Left lung (tissue), 14 donors: ENCODE results near the gene ELOF1. TPM values are rescaled to one million over a fixed set of nuclear protein-coding genes. Genes with fewer than 3 reads are reported as not detected.
"Not testable (repeated sequence)": the region's sequence is repeated elsewhere in the genome, so short reads cannot be mapped to it uniquely, and the experiment has no call there.

ENCODE experiments used
- ATAC-seq: fragments of 200-7000 bp; cut with Tn5 transposase; one replicate; pipeline ENCODE4 v1.9.1; 2020; ENCODE audit warnings: moderate library complexity
- DNase-seq, 4 donors: peaks; one replicate each; pipeline ENCODE4 v3.0.0-alpha.2; 2013 to 2020
- H3K27ac ChIP-seq, 2 donors: fragments of 200-600 bp; sonication (generic) in 1 of 2; one replicate each; pipeline versions ENCODE4 v1.5.0 to v1.8.0; 2020 to 2021
- H3K27me3 ChIP-seq, 2 donors: fragments of 200-600 bp; sonication (generic) in 1 of 2; one replicate each; pipeline versions ENCODE4 v1.5.0 to v1.8.0; 2020 to 2021
- H3K36me3 ChIP-seq, 2 donors: fragments of 200-600 bp; sonication (generic) in 1 of 2; one replicate each; pipeline versions ENCODE4 v1.5.0 to v1.8.0; 2020 to 2021
- H3K4me1 ChIP-seq, 2 donors: fragments of 200-600 bp; one replicate each; pipeline ENCODE4 v1.8.0; 2021
- H3K4me3 ChIP-seq, 2 donors: fragments of 200-600 bp; sonication (generic) in 1 of 2; one replicate each; pipeline versions ENCODE4 v1.5.0 to v1.8.0; 2020 to 2021; ENCODE audit warnings: mild to moderate bottlenecking in 1 of 2
- H3K9me3 ChIP-seq, 2 donors: fragments of 200-600 bp; sonication (generic) in 1 of 2; one replicate each; pipeline versions ENCODE4 v1.5.0 to v1.8.0; 2020 to 2021
- intact Hi-C, 2 donors: fragments of 100-400 bp; cut with DNase I; formaldehyde crosslinking; loops; one replicate each; pipeline versions ENCODE4 v1.11.2 to v1.14.2; 2022
- long read RNA-seq, 12 donors: library from polyadenylated mRNA in 2 of 12; unstranded in 2 of 12; transcript quantifications; one replicate each; pipeline ENCODE4 v2.0.0 and lab custom pipeline, GENCODE V29; 2019 to 2026
- polyA plus RNA-seq, 6 donors: library from polyadenylated mRNA; unstranded; fragments of 120-200 nt; gene quantifications; one replicate each; pipeline ENCODE4 v1.2.1, GENCODE V29; 2013; ENCODE audit not compliant: insufficient read length in 6 of 6
- total RNA-seq, 2 donors: library from RNA; stranded (reverse); fragmentation: NEBNext Ultra II Directional; extraction: Animal tissue kit (Norgen Biotek cat#: 25700); gene quantifications; one replicate each; pipeline ENCODE4 v1.2.1, GENCODE V29; 2021
- TF ChIP-seq, protein P1 (sequence below), 2 donors: fragments of 200-600 bp; sonication (generic) in 1 of 2; IDR thresholded peaks; one replicate each; pipeline versions ENCODE4 v1.5.0 to v1.8.0; 2021; ENCODE audit warnings: antibody characterized with exemption in 2 of 2
- donor health status: DM: no; HTN: yes; CAD: no.
- donor health status: DM: no; HTN: no; CAD: no.

The ELOF1 gene
- total RNA-seq (10 to 100 TPM; 50.4 to 53.4 TPM), polyA plus RNA-seq (10 to 100 TPM; 38.0 to 49.4 (median 46.7) TPM)
- long read RNA-seq, donor 1, transcript ELOF1-201 (4 exons, 1,019 nt), result major isoform, 41 of 47 reads
- long read RNA-seq, donor 1, partial matches to known transcripts, result 5 of 47 reads
- long read RNA-seq, donor 1, other reads (novel, unspliced or antisense), result 0 of 47 reads
- long read RNA-seq, donor 2, transcript ELOF1-201 (4 exons, 1,019 nt), result major isoform, 34 of 40 reads
- long read RNA-seq, donor 2, partial matches to known transcripts, result 6 of 40 reads
- long read RNA-seq, donor 2, other reads (novel, unspliced or antisense), result 0 of 40 reads
- long read RNA-seq, donor 3, transcript ELOF1-201 (4 exons, 1,019 nt), result major isoform, 32 of 38 reads
- long read RNA-seq, donor 3, partial matches to known transcripts, result 6 of 38 reads
- long read RNA-seq, donor 3, other reads (novel, unspliced or antisense), result 0 of 38 reads
- long read RNA-seq, donor 4, transcript ELOF1-201 (4 exons, 1,019 nt), result major isoform, 57 of 82 reads
- long read RNA-seq, donor 4, partial matches to known transcripts, result 9 of 82 reads
- long read RNA-seq, donor 4, other reads (novel, unspliced or antisense), result 15 of 82 reads
- long read RNA-seq, donor 5, transcript ELOF1-201 (4 exons, 1,019 nt), result major isoform, 31 of 39 reads
- long read RNA-seq, donor 5, partial matches to known transcripts, result 8 of 39 reads
- long read RNA-seq, donor 5, other reads (novel, unspliced or antisense), result 0 of 39 reads
- long read RNA-seq, donor 6, transcript ELOF1-201 (4 exons, 1,019 nt), result major isoform, 14 of 14 reads
- long read RNA-seq, donor 6, partial matches to known transcripts, result 0 of 14 reads
- long read RNA-seq, donor 6, other reads (novel, unspliced or antisense), result 0 of 14 reads
- long read RNA-seq, donor 7, transcript ELOF1-201 (4 exons, 1,019 nt), result major isoform, 12 of 12 reads
- long read RNA-seq, donor 7, partial matches to known transcripts, result 0 of 12 reads
- long read RNA-seq, donor 7, other reads (novel, unspliced or antisense), result 0 of 12 reads
- long read RNA-seq, donor 8, transcript ELOF1-201 (4 exons, 1,019 nt), result major isoform, 25 of 25 reads
- long read RNA-seq, donor 8, partial matches to known transcripts, result 0 of 25 reads
- long read RNA-seq, donor 8, other reads (novel, unspliced or antisense), result 0 of 25 reads
- long read RNA-seq, donor 9, result 0 reads
- long read RNA-seq, donor 10, transcript ELOF1-201 (4 exons, 1,019 nt), result major isoform, 48 of 60 reads
- long read RNA-seq, donor 10, partial matches to known transcripts, result 5 of 60 reads
- long read RNA-seq, donor 10, other reads (novel, unspliced or antisense), result 7 of 60 reads
- long read RNA-seq, donor 11, result 0 reads
- long read RNA-seq, donor 12, transcript ELOF1-201 (4 exons, 1,019 nt), result major isoform, 23 of 24 reads
- long read RNA-seq, donor 12, partial matches to known transcripts, result 0 of 24 reads
- long read RNA-seq, donor 12, other reads (novel, unspliced or antisense), result 0 of 24 reads

GRCh38 chr19:11558881-11559828, at the start of gene ELOF1:
TSS of gene ELOF1 (minus strand) at chr19:11559230. CDS start at chr19:11554347, 4,883 bp downstream.
- peak; percentile 97 to 100 (median 99) for DNase-seq
- TF ChIP-seq, protein P1, sequence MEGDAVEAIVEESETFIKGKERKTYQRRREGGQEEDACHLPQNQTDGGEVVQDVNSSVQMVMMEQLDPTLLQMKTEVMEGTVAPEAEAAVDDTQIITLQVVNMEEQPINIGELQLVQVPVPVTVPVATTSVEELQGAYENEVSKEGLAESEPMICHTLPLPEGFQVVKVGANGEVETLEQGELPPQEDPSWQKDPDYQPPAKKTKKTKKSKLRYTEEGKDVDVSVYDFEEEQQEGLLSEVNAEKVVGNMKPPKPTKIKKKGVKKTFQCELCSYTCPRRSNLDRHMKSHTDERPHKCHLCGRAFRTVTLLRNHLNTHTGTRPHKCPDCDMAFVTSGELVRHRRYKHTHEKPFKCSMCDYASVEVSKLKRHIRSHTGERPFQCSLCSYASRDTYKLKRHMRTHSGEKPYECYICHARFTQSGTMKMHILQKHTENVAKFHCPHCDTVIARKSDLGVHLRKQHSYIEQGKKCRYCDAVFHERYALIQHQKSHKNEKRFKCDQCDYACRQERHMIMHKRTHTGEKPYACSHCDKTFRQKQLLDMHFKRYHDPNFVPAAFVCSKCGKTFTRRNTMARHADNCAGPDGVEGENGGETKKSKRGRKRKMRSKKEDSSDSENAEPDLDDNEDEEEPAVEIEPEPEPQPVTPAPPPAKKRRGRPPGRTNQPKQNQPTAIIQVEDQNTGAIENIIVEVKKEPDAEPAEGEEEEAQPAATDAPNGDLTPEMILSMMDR (IDR thresholded peaks at IDR 0.05), result no peak
- peak; percentile 98 for ATAC-seq
- Histone ChIP-seq H3K27me3 (no peaks in the 10 kb centered on the region), H3K4me3 (peak within 1 kb of the TSS; percentile 84 to 89), H3K9me3 (no peaks in the 10 kb centered on the region), H3K27ac (peak within 1 kb of the TSS; percentile 80 to 81), H3K4me1 (peaks cover 14 to 48% of the 10 kb centered on the region in 2 donors), H3K36me3 (peaks cover 0 to 24% of the 10 kb centered on the region in 2 donors)
- intact Hi-C loops, result no loop called here

GRCh38 chr19:11606484-11606883, 47.5 kb upstream of the ELOF1 start:
- ATAC-seq (no peak), DNase-seq (no peak)
- TF ChIP-seq, protein P1 (IDR thresholded peaks at IDR 0.05), result no peak
- no peak overlapping the region for H3K4me3 ChIP-seq
- H3K27ac ChIP-seq, result no peak overlapping the region
- no peaks in the 10 kb centered on the region for H3K27me3 ChIP-seq
- intact Hi-C loops, result no loop called here
- H3K4me1 ChIP-seq, result no peaks in the 10 kb centered on the region
- H3K9me3 ChIP-seq, result peaks cover 0 to 7% of the 10 kb centered on the region in 2 donors
- peaks cover 0 to 24% of the 10 kb centered on the region in 2 donors for H3K36me3 ChIP-seq

DNA sequence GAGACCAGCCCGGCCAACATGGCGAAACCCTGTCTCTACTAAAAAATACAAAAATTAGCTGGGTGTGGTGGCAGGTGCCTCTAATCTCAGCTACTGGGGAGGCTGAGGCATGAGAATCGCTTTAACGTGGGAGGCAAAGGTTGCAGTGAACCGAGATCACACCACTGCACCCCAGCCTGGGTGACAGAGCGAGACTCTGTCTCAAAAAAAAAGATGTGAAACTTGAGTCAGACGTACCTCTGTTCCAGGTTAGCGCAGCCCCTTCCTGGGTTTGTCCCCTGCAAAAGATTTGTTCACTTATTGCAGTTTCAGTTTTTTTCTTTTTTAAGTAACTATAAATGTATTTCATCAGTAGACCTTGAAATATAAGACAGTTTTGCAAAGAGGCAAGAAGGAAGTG, 40.7 kb upstream of the ELOF1 start:
- H3K4me3 ChIP-seq, H3K9me3 ChIP-seq, ATAC-seq, intact Hi-C loops, H3K27ac ChIP-seq, H3K27me3 ChIP-seq, DNase-seq, H3K36me3 ChIP-seq: not testable (repeated sequence)
- peaks cover 11 to 31% of the 10 kb centered on the region in 2 donors for H3K4me1 ChIP-seq

DNA sequence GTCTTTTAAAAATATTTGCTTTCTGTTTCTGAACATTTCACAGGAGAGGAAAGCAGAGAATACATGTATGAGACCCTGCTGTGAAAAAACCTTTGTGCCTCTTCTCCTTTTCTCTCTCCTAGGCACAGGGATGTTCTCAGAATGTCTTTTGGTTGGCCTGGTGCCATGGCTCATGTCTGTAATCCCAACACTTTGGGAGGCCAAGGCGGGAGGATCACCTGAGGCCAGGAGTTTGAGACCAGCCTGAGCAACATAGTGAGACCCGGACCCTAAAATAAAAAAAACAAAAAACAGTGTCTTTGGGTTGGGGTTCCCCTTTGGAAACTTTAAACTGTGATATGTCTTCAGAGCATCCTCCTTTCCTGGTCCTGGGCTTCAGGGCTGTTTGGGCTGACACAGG, 39.7 kb upstream of the ELOF1 start:
- intact Hi-C loops, result no loop called here
- Histone ChIP-seq H3K36me3 (no peaks in the 10 kb centered on the region), H3K27me3 (no peaks in the 10 kb centered on the region), H3K9me3 (no peaks in the 10 kb centered on the region), H3K4me3 (no peak overlapping the region), H3K4me1 (peaks cover 11 to 31% of the 10 kb centered on the region in 2 donors), H3K27ac (no peak overlapping the region)
- no peak for DNase-seq
- ATAC-seq, result no peak
- TF ChIP-seq, protein P1 (IDR thresholded peaks at IDR 0.05), result no peak
